ENCODE results near the gene TMEM140.
"Not testable (repeated sequence)": the region's sequence is repeated elsewhere in the genome, so short reads cannot be mapped to it uniquely, and the experiment has no call there.

The TMEM140 gene

DNA sequence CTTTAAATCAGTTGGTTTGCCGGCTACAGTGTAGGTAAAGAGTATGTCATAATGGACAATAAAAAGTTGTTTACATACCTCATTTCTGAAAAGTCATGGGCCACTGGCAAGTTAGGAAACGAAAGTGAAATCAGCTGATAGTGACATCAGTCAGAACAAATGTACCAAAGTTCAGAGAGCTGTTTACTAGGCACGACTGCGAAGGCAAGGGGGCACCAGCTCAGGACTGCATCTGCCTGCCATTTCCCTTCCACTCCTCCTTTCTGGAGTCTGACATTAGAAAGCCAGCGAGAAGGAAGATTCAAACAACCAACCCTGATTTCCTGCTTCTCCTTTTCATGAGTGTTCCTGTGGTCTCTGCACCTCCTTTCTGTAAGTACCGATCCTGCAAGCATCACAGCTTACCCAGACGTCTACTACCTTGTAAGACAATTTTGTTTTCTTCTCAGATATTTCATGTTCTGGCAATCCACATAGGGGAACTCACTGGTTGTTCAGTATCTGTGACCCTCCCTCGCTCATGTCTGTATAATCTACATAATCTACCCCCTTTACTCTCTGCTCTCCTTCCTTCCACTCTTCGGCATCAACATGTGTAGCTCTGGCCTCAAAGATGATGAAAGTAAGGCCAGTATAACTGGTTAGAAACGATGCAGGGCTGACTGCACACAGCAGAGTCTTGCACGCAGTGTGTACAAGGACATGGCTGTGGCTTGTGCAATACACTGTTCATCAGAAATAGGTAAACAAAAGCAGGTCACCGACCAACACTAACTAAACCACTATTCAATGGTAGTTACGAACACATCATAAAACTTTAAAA, at the start of gene TMEM140:
TSS of gene TMEM140 (plus strand) at position 174 of the 823 bp plus-strand sequence. CDS start 16,370 bp downstream, outside the sequence.
- peak in 2 of 4 experiments; percentile 48 to 57 for DNase-seq

DNA sequence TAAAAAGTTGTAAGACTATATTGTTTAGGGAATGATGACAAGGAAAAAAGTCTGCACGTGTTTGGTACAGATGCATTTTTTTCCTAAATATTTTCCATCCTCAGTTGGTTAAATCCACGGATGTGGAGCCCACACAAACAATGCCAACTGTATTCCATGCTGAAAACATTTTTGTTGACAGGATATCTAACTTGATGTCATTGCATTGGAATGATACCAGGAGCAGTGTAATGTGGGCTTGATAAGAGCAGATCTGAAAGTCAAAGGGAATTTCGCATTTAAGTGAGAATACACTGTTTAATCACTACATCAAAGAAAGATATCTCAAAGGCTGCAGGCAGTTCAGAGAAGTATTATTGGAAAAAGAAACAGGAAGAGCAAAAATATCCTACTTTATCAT, 49.5 kb upstream of the TMEM140 start:
- no peak for DNase-seq

DNA sequence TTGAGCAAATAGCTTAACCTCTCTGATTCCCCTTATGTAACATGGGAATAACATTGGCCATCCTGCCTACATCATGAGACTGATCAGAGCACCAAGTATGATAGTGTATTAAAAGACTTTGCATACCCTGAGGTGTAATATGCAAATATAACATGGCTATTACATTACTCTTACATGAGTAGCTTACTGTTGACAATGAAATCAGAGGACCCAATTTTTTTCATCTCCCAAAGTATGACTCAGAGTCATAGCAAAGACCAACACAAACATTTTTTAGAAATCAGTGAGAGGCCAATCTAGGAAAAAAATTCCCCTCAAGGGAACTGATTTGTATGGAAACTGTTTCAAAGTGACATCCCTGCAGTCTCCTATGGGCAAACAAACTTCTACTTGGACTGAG, 47.0 kb upstream of the TMEM140 start:
- DNase-seq: no peak

DNA sequence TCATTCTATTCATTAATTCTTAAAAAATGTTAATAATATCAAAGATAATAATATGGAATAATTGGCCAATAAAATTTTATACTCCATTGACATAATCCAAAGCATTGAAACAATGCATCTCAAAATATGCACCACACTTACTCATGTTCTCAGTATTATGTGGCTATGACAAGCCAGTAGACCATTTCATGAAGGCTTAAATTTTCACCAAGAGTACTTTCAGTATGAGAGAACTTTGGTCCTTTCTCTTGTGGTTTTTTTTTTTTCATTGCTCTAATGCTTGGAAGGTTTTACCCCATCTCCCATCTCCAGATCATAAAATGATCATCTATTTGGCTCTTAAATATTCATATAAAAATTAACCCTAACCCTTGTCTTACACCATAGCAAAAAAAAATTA, 45.5 kb upstream of the TMEM140 start:
- no peak for DNase-seq

DNA sequence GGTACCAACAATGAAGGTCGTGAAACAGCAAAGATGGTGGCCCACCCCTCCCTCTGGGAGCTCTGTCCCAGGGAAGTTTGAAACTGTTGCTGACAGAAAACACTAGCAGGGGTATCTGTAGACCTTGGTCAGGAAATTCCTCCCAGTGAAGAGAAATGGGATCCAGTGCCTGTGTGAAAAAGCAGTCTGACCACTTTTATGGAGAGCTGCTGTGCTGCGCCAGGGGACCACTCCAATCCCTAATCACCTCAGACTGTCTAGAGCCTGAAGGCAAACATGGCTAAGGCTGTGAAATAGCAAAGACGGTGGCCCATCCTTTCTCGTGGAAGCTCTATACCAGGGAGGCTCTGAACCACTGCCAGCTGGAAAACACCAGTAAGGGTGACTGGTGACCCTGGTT, 38.3 kb upstream of the TMEM140 start:
- no peak for DNase-seq

DNA sequence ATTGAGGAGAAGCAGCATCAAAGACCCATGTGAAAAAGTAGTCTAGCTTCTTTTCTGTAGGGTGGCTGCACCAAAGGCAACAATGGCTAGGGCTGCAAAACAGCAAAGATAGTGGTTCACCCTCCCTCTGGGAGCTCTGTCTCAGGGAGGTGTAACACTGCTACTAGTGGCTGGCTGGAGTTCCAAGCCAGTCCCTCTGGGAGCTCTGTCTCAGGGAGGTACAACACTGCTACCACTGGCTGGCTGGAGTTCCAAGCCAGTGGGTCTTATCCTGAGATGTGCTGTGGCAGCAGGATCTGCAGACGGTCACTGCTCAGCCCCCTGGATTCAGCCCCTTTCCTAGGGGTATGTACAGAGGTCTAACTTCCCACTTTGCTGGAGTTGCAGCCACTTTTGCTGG, 37.9 kb upstream of the TMEM140 start:
- no peak for DNase-seq

DNA sequence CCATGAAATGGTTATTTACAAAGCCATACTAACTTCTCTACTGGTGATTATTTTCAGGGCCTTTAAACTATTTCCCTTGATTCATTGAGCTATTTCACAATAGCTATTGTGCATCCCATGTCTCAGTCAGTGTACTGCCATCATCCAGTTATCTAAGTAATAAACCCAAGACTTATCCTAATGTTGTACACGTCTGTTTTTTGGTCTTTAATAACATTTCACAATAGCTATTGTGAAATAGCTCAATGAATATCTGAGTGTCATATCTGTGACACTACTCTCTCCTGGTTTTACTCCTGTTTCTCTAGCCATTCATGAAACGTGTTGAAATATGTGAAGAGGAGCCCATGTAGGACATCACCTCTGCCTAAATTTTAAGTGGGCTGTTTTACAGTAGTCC, 36.5 kb upstream of the TMEM140 start:
- DNase-seq: no peak

DNA sequence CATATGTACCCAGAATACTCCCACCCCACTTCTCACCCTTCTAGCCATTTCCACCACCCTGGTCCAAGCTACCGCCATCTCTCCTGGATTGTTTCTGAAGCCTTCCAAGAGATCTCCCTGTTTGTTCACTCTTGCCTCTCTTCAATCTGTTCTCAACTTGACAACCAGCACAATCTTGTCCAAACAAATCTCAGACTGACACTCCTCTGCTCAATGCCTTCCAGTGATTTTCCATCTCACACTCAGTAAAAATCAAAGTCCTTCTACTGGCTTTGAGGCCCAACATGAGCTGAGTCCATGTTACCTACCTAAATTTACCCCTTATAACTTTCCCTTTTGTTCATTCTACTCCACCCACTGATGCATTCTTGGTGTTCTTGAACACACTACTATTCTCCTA, 33.2 kb upstream of the TMEM140 start:
- no peak for DNase-seq

DNA sequence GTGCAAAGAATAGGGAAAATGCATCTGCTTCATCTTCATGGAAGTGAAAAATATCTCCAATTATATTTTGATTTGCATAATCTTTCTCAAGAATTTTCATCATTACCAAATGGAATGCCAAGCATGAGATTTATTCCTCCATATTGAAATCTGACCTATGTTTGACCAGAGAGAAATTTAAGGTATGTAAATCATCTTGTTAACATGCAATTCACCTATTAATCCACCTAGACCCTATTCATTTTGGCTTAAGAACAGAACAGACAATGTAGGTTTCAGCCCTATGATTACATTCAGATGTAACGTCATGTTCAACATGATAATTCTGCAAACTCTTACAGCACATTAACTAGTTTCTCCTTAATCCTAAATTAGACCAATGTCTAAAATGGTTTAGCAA, 30.8 kb upstream of the TMEM140 start:
- DNase-seq: no peak

DNA sequence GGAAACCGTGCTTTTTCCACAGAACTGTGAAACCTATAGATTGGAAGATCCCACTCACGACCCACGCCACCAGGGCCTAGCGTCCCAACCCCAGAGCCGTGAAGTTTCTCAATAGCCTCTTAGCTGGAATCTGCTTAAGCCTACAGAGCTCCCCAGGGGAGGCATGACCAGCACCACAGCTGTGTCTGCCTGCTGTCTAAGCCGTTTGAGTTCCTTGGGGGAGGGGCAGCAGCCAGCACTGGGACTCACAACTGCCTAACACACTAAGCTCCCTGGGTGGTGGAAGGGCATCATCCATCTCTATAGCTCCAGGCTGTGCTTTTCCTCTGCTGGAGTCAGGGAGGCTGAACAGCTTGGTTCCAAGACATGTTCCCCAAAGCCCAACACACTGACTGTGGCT, 26.0 kb upstream of the TMEM140 start:
- DNase-seq: no peak

DNA sequence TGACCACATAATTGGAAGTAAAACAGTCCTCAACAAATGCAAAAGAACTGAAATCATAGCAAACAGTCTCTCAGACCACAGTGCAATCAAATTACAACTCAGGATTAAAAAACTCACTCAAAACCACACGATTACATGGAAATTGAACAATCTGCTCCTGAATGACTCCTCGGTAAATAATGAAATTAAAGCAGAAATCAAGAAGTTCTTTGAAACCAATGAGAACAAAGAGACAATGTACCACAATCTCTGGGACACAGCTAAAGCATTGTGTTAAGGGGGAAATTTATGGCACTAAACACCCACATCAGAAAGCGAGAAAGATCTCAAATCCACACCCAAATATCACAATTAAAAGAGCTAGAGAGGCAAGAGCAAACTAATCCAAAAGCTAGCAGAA, 23.2 kb upstream of the TMEM140 start:
- DNase-seq: not testable (repeated sequence)

DNA sequence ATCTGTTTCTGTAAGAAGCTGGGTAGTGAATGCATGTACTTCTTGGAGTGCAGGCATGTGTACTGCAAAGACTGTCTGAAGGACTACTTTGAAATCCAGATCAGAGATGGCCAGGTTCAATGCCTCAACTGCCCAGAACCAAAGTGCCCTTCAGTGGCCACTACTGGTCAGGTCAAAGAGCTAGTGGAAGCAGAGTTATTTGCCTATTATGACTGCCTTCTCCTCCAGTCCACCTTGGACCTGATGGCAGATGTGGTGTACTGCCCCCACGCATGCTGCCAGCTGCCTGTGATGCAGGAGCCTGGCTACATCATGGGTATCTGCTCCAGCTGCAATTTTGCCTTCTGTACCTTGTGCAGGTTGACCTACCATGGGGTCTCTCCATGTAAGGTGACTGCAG, 18.9 kb upstream of the TMEM140 start:
- DNase-seq: no peak

DNA sequence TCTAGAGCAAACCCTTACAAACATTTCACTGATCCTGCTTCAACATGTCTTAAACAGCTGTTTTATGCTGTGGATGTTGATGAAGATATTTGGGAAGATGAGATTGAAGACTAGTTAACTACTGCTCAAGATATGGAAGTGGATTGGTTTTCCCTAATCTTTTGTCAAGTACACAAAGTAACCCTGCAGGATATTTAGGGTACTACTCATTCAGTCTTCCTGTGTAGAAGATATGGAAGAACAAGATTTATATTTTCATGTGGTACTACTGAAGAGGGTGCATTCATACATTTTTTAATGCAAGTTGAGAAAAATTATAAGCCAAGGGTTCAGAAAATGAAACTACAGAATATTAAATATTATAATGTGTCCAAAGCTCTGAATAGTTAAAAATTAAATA, 18.3 kb upstream of the TMEM140 start:
- DNase-seq: no peak

DNA sequence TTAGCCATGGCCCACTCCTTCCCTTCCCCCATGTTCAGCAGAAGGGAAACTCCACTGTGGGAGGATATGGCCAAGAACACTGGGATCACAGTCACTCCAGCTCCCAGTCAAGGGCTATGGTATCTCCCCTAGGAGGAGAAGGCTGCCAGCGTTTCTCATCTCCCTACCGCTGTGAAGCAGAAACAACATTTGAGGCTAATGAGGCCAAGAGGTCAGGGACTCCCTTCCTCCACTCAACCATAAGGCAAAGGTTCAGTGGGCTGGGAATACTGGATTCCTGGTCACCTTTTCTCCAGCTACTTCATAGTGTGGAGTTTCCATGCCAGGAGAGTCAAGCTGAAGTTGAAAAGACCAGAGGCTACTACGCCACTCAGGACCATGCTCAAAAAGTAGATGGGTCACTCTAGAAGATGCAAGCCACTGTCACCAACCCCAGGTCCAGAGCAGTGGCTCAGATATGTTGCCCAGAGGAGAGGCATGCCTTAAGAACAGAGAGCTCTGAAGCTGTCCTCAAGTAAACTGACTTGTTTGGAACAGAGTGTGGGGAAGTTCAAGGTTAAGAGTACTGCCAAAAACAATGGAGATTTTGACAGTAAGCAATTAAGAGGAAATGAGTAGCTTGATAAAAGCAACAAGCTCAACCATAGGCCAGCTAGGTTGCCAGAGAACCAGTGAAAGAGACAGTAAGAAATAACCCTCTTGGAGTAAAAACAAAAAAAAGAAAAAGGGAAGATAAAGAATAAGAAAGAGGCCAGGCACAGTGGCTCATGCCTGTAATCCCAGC, 3.8 kb upstream of the TMEM140 start:
- no peak for DNase-seq

DNA sequence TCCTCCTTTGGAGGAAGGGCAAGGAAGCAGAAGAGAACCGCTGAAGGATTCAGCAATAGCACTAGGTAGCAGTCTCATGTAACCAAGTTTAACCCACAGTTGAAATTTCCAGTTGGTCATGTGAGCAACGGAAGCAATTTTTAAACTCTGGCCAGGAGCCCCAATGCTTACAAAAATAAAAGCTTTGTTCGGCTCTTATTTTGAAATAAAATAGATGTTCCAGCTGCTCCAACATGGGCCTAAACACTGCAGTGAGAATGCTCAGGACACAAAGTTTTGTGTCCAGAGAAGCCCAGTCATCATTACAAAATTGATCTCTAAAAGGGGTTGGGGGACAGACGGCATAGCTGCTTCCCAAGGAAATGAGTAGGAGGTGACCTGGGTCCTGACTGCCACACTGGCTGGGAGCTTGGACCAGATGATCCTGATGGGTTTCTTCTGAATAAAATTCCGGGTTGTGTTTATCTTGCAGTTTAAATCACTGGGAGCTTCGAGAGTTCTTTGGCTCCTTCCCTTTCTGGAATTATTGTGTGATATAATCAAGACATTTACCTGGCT, 452 bp upstream of the TMEM140 start:
- no peak for DNase-seq

DNA sequence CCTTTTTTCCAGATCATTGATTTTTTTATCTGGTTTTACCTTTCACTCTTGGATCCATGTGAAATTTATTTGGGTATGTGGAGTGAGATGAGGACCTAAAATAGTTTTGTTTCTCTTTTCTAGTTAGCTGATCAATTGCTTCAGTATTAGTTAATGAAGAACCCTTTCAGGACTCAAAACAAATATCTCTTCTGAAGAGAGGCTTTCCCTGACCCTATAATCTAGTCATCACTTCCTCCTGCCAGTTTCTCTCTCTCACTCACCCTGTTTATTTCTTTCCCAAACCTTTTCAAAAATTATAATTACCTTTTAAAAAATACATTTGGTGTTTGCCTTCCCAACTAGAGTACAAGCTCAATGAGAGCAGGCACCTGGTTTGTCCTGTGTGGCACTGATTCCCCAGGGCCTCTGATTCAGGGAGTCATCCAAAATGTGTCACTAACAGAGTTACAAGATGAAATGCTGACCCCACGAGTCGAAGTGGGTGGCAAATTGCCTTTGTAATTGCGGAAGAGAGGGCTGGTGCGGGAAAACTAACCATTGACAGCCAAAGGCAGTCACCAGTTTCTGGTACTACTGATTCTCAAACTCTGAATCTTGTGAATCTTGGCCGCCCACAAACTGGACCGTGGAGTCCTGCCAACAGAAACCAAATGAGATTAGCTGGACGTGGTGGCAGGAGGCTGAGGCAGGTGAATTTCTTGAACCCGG, 2.4 kb downstream of the TMEM140 start:
- DNase-seq: no peak

DNA sequence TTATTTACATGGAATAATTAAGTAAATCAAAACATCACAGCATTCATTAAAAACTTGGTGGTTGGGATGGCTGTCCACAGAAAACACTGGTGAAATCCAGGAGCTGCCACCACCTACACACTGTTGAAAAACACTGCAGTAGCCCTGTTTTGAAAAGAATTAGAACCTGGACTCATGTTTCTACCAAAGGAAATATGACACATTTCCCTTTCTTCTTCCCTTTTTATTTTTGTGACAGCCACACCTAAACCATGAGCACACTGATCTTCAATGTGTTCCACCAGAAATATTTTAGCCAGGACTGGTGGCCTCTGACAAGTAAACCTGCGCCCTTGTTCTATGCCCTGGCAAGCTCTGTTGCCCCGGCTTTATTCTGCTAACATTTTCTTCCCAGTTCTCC, 3.3 kb downstream of the TMEM140 start:
- no peak for DNase-seq

DNA sequence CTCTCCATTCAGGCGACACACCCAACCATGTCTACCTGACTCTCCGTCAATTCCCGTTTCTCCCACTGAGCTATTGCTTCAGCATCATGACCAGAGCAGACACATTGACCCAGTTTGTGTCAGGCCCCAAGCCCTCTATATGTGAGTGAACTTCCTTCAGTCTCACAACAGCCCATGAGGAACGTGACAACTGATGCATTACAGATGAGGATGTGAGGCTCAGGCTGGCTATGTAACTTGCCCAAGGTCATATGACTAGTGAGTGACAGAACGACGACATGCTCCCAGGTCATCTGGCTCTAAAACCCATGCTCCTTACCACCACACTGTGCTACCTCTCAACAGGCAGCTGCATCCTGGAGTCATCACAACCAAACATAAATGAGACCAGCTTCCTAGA, 3.7 kb downstream of the TMEM140 start:
- DNase-seq: no peak

DNA sequence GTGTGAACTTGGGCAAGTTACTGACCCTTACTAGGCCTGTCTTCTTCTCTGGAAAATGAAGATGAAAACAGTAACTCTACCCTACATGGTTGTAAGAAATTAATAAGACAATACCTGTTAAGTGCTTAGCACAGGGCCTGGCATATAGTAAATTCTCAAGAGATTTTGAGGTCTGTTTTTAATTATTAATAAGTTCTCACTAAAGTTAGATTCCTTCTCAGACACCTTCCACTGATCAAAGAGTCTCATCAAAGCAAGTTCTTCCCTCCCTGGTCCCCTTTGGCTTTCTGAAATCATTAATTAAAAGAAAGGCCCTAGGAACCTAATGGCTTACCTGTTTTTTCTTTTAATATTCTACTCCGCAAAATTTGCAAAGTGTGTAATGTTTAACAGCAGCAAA, 4.6 kb downstream of the TMEM140 start:
- DNase-seq: no peak

DNA sequence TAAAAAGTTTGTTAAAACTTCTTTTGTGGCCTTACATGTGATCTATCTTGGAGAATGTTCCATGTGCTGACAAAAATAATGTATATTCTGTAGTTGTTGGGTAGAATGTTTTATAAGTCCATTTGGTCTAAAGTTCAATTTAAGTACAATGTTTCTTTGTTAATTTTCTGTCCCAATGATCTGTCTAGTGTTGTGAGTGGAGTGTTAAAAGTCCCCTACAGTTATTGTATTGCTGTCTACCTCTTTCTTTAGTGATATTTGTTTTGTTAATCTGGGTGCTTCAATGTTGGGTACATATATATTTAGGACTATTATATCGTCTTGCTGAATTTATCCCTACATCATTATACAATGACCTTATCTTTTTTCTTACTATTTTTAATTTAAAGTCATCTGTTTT, 6.9 kb downstream of the TMEM140 start:
- no peak for DNase-seq

DNA sequence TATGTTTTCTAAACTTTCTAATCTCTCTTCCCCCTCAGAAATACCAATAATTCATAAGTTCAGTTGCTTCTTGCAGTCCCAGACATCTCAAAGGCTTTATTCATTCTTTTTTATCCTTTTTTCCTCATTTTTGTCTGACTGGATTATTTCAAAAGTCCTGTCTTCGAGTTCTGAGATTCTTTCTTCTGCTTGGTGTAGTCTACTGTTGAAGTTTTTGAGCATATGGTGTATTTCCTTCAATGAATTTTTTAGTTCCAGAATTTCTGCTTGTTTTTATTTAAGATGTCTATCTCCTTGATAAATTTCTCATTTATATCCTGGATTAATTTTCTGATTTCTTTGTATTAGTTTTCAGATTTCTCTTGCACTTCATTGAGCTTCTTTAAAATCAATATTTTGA, 8.4 kb downstream of the TMEM140 start:
- DNase-seq: no peak

DNA sequence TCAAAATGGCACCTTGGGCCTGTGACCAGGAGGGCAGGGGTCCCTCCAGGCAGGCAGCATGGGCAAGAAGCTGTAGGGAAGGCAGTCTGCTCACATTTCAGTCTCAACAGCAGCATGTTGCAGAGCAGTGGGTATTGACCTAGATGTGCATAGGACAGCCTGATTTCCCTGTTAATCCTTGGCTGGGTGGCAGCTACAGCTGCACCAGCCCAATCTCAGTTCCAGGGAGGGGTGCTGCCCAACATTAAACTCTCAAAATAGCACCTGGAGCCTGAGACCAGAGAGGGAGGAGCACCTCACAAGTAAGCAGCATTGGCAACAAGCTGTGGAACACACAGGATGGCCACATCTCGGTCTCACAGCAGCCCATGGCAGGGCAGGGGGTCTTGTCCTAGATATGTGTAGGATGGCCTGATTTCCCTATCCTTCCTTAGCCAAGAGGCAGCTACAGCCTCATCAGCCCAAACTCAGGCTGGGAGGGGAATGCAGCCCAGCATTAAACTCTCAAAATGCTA, 10.3 kb downstream of the TMEM140 start:
- DNase-seq: no peak

DNA sequence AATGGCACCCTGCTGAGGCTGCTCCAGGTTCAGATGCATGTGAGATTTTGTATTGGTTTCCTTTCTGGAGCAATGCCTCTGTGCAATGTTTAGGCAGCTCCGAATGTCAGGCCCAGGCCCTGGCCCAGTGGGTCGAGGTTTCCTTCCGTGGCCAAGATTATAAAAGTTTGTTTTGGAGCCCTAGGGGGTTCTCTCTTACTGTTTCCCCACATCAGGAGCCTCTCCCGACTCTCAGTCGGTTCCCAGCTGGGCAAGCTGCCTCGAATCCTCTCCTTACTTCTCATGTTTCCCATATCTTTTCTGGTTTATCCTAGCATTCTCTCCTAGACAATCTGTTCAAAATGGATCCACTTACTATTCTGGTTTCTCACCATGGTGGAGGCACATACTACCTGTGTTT, 11.0 kb downstream of the TMEM140 start:
- DNase-seq: no peak

All from activated naive CD4-positive, alpha-beta T cell (primary cell).